GM06990 (cell line): Measurements from ENCODE around the gene JAKMIP2.
A peak's percentile ranks its signal among the peaks of the same experiment; 100 is the strongest.
"Not testable (repeated sequence)": the region's sequence is repeated elsewhere in the genome, so short reads cannot be mapped to it uniquely, and the experiment has no call there.

Experiments used
- DNase-seq: peaks from one replicate; pipeline ENCODE4 v3.0.0-alpha.2; 2011; ENCODE audit not compliant: insufficient read length; ENCODE audit errors: extremely low read depth
- H3K27me3 ChIP-seq: replicated peaks from 2 replicates; pipeline ENCODE4 v1.6.0; 2011; ENCODE audit warnings: low read length; ENCODE audit not compliant: control insufficient read depth, insufficient read depth
- H3K36me3 ChIP-seq: 2 replicates; pipeline ENCODE4 v1.5.1; 2011; ENCODE audit warnings: low read length; ENCODE audit not compliant: control insufficient read depth, insufficient read depth
- H3K4me3 ChIP-seq: replicated peaks from 2 replicates; pipeline ENCODE4 v1.5.1; 2011; ENCODE audit warnings: low read depth, mild to moderate bottlenecking, control low read depth, low read length
- CTCF ChIP-seq: IDR thresholded peaks from 2 replicates; pipeline ENCODE4 v1.5.1; 2011; ENCODE audit warnings: low read length, control low read depth, mild to moderate bottlenecking, inconsistent platforms; ENCODE audit not compliant: insufficient read depth, poor library complexity, severe bottlenecking

The JAKMIP2 gene

GRCh38 chr5:147635882-147636728, 146.4 kb downstream of the JAKMIP2 start:
- H3K27me3 ChIP-seq, result no peaks in the 10 kb centered on the region
- no peak for DNase-seq
- no peaks in the 10 kb centered on the region for H3K36me3 ChIP-seq

GRCh38 chr5:147635439-147635838, 147.1 kb downstream of the JAKMIP2 start:
- not testable (repeated sequence) for H3K27me3 ChIP-seq, H3K36me3 ChIP-seq, H3K4me3 ChIP-seq, DNase-seq

More at GRCh38 chr5:147635882-147636728, 146.4 kb downstream of the JAKMIP2 start:
- H3K4me3 ChIP-seq, result no peak overlapping the region
- no peak for TF ChIP-seq CTCF

GRCh38 chr5:147633173-147633572, 149.4 kb downstream of the JAKMIP2 start:
- no peak for DNase-seq
- no peak overlapping the region for H3K4me3 ChIP-seq
- TF ChIP-seq CTCF, result no peak
- no peaks in the 10 kb centered on the region; the same call in 1 of the 2 replicates for H3K27me3 ChIP-seq
- H3K36me3 ChIP-seq, result no peaks in the 10 kb centered on the region

- Histone ChIP-seq H3K36me3 (no peaks in the 10 kb centered on the region), H3K4me3 (no peak overlapping the region), H3K27me3 (no peaks in the 10 kb centered on the region; the same call in 1 of the 2 replicates)
- TF ChIP-seq CTCF, result no peak
- no peak for DNase-seq
These were observed 151.0 kb downstream of the JAKMIP2 start for GRCh38 chr5:147631428-147632003.

- TF ChIP-seq CTCF, result no peak
- Histone ChIP-seq H3K4me3 (no peak overlapping the region), H3K27me3 (no peaks in the 10 kb centered on the region; the same call in 1 of the 2 replicates), H3K36me3 (no peaks in the 10 kb centered on the region)
- DNase-seq, result no peak
These were observed 153.3 kb downstream of the JAKMIP2 start for GRCh38 chr5:147629196-147629595.

GRCh38 chr5:147628058-147628895, 154.3 kb downstream of the JAKMIP2 start:
- H3K4me3 ChIP-seq, result no peak overlapping the region
- no peaks in the 10 kb centered on the region for H3K36me3 ChIP-seq

More at GRCh38 chr5:147628058-147628895, 154.3 kb downstream of the JAKMIP2 start:
- peak; percentile 72 for TF ChIP-seq CTCF
- H3K27me3 ChIP-seq, result no peaks in the 10 kb centered on the region; the same call in 1 of the 2 replicates
- DNase-seq, result peak; percentile 13
